Keratinocyte (primary cell): ENCODE data around the gene SHISA5. TPM values are rescaled to one million over a fixed set of nuclear protein-coding genes. Genes with fewer than 3 reads are reported as not detected.

Experiments
- DNase-seq: peaks from one replicate; pipeline ENCODE4 v3.0.0-alpha.2; 2011; ENCODE audit warnings: low read depth, missing footprints, low spot score
- FAIRE-seq: peaks from 2 replicates; lab custom pipeline; 2011; peaks lifted over from hg19 to GRCh38; lab: Jason Lieb, UNC
- H2AFZ ChIP-seq: 2 replicates; pipeline ENCODE4 v1.6.0; 2012; ENCODE audit warnings: low read length, control low read depth, inconsistent platforms; ENCODE audit not compliant: control insufficient read depth
- H3K27ac ChIP-seq: 2 replicates; pipeline ENCODE4 v1.5.1; 2011; ENCODE audit warnings: low read length; ENCODE audit not compliant: control insufficient read depth, insufficient read depth
- H3K27me3 ChIP-seq: 3 replicates; pipeline ENCODE4 v1.6.0; 2011; ENCODE audit warnings: low read length; ENCODE audit not compliant: control insufficient read depth, insufficient read depth; ENCODE audit errors: extremely low read depth
- H3K36me3 ChIP-seq, 2 experiments: 2 replicates in 1 of 2; 3 replicates in 1 of 2; pipeline ENCODE4 v1.5.1; 2011; ENCODE audit warnings: low read length in 2 of 2, mild to moderate bottlenecking in 1 of 2; ENCODE audit not compliant: control insufficient read depth in 2 of 2, insufficient read depth in 2 of 2; ENCODE audit errors: extremely low read depth in 1 of 2
- H3K4me1 ChIP-seq: 3 replicates; pipeline ENCODE4 v1.5.1; 2011; ENCODE audit warnings: low read length; ENCODE audit not compliant: control insufficient read depth, insufficient read depth; ENCODE audit errors: extremely low read depth
- H3K4me2 ChIP-seq: 3 replicates; pipeline ENCODE4 v1.6.0; 2011; ENCODE audit warnings: low read depth, low read length; ENCODE audit not compliant: control insufficient read depth, insufficient read depth; ENCODE audit errors: extremely low read depth
- H3K4me3 ChIP-seq, 3 experiments: fragments of 200-600 bp in 1 of 3; sonication (generic) in 1 of 3; 2 replicates in 2 of 3; 3 replicates in 1 of 3; pipeline ENCODE4 v1.5.1; 2011 to 2016; ENCODE audit warnings: low read length in 3 of 3, mild to moderate bottlenecking in 3 of 3, control low read depth in 2 of 3, inconsistent platforms in 1 of 3, low read depth in 1 of 3, mixed read lengths in 1 of 3, mixed run types in 1 of 3, moderate library complexity in 1 of 3; ENCODE audit not compliant: control insufficient read depth in 2 of 3, insufficient read depth in 2 of 3; ENCODE audit errors: extremely low read depth in 1 of 3
- H3K79me2 ChIP-seq: 2 replicates; pipeline ENCODE4 v1.6.0; 2012; ENCODE audit warnings: low read length; ENCODE audit not compliant: control insufficient read depth, insufficient read depth
- H3K9ac ChIP-seq: 3 replicates; pipeline ENCODE4 v1.6.0; 2011; ENCODE audit warnings: low read length; ENCODE audit not compliant: control insufficient read depth, insufficient read depth; ENCODE audit errors: extremely low read depth
- H3K9me1 ChIP-seq: 3 replicates; pipeline ENCODE4 v1.6.0; 2011; ENCODE audit warnings: low read length; ENCODE audit not compliant: control insufficient read depth, insufficient read depth; ENCODE audit errors: extremely low read depth
- H3K9me3 ChIP-seq: 2 replicates; pipeline ENCODE4 v1.5.1; 2012; ENCODE audit warnings: low read depth, low read length; ENCODE audit not compliant: control insufficient read depth
- H4K20me1 ChIP-seq: 3 replicates; pipeline ENCODE4 v1.6.0; 2011; ENCODE audit warnings: low read length; ENCODE audit not compliant: control insufficient read depth, insufficient read depth; ENCODE audit errors: extremely low read depth
- EZH2 ChIP-seq: IDR thresholded peaks from one replicate; pipeline ENCODE4 v1.6.1; 2012; ENCODE audit warnings: inconsistent platforms, mild to moderate bottlenecking, low read length, moderate library complexity
- dilution Hi-C: fragments of 300-500 bp; cut with MboI; formaldehyde crosslinking; loops from one replicate; pipeline ENCODE4 v1.7.0; 2020; ENCODE audit warnings: low sequenced_read_pairs; ENCODE audit not compliant: extremely low pct_ligation_motif_present
- polyA plus RNA-seq, 5 experiments: library from polyadenylated mRNA; depleted of rRNA in 3 of 5; stranded (reverse) in 3 of 5; stranded (forward) in 1 of 5; unstranded in 1 of 5; fragments of >200 nt; gene quantifications; 1 replicate in 1 of 5; 2 replicates in 3 of 5; 3 replicates in 1 of 5; pipeline versions ENCODE4 v1.2.1 to v1.2.3, GENCODE V29; 2011 to 2012; ENCODE audit warnings: missing spikeins in 2 of 5, low read depth in 1 of 5, low replicate concordance in 1 of 5
- TF ChIP-seq, protein P1 (sequence below), 3 experiments: IDR thresholded peaks in 1 of 3; conservative IDR thresholded peaks in 1 of 3; optimal IDR thresholded peaks in 1 of 3; 2 replicates in 2 of 3; 3 replicates in 1 of 3; pipeline versions ENCODE3 to v1.5.1; 2011; ENCODE audit warnings: low read length in 3 of 3, mild to moderate bottlenecking in 3 of 3, moderate library complexity in 2 of 3, control low read depth in 1 of 3, inconsistent platforms in 1 of 3; ENCODE audit not compliant: insufficient read depth in 2 of 3; ENCODE audit errors: extremely low read depth in 1 of 3

SHISA5 gene
- polyA plus RNA-seq, 1 donor (not counting 4 experiments of a cell fraction or from before 2014, with no cell fraction given), result 94.4 TPM

DNA sequence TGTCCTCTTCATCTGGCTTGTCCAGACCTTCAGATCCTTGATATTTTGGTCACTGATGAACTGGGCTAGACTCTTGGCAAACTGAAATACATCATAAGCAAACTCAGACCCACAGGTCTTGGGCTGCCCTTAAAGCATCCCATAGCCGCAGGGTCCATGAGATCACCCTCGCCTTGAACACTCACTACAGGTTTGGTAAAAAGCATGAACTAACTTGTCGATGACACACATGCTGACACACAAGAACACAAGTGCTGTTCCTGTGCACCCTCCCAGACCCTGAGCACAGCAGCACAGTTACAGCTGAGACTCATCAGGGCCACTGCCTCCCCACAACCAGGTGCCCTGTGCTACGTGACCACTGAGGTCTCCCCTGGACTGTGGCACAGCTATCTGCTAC is 31.6 kb upstream of the SHISA5 start:
- Histone ChIP-seq H3K9ac (no peak overlapping the region), H3K27ac (peak overlapping the region; percentile 51), H3K4me3 (no peak overlapping the region), H3K4me1 (peaks cover 11% of the 10 kb centered on the region), H3K27me3 (no peaks in the 10 kb centered on the region), H3K4me2 (peak overlapping the region; percentile 23), H4K20me1 (no peaks in the 10 kb centered on the region), H3K9me3 (no peaks in the 10 kb centered on the region), H3K9me1 (no peaks in the 10 kb centered on the region), H3K36me3 (peaks cover 24 to 30% of the 10 kb centered on the region in 2 experiments), H2AFZ (no peak overlapping the region), H3K79me2 (no peaks in the 10 kb centered on the region)
- peak; percentile 99 for DNase-seq
- dilution Hi-C loops, result no loop called here
- TF ChIP-seq, protein P1, sequence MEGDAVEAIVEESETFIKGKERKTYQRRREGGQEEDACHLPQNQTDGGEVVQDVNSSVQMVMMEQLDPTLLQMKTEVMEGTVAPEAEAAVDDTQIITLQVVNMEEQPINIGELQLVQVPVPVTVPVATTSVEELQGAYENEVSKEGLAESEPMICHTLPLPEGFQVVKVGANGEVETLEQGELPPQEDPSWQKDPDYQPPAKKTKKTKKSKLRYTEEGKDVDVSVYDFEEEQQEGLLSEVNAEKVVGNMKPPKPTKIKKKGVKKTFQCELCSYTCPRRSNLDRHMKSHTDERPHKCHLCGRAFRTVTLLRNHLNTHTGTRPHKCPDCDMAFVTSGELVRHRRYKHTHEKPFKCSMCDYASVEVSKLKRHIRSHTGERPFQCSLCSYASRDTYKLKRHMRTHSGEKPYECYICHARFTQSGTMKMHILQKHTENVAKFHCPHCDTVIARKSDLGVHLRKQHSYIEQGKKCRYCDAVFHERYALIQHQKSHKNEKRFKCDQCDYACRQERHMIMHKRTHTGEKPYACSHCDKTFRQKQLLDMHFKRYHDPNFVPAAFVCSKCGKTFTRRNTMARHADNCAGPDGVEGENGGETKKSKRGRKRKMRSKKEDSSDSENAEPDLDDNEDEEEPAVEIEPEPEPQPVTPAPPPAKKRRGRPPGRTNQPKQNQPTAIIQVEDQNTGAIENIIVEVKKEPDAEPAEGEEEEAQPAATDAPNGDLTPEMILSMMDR (optimal IDR thresholded peaks at IDR 0.05 in 1 of 3, IDR thresholded peaks at IDR 0.05 in 1 of 3, conservative IDR thresholded peaks at IDR 0.05 in 1 of 3; ENCODE audit: extremely low read depth in 1 of 3, insufficient read depth in 2 of 3, low read length in 3 of 3), result no peak
- peak; percentile 98 for FAIRE-seq

DNA sequence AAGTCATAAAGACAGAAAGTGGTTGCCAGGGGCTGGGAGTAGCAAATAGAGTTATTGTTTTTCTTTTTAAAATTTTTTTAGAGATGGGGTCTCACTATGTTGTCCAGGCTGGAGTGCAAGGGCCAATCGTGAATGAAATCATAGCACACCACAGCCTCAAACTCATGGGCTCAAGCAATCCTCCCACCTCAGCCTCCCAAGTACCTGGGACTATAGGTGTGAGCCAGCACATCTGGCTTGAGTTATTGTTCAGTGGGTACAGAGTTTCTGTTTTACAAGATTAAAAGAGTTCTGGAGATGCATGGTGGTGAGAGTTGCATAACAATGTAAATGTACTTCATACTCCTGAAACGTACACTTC is 29.0 kb upstream of the SHISA5 start:
- Histone ChIP-seq H3K4me1 (peaks cover 11% of the 10 kb centered on the region), H3K27me3 (no peaks in the 10 kb centered on the region), H4K20me1 (no peaks in the 10 kb centered on the region), H3K9me1 (no peaks in the 10 kb centered on the region), H3K4me2 (no peak overlapping the region), H3K27ac (no peak overlapping the region), H3K4me3 (no peak overlapping the region), H3K9ac (no peak overlapping the region), H2AFZ (no peak overlapping the region), H3K9me3 (no peaks in the 10 kb centered on the region), H3K79me2 (no peaks in the 10 kb centered on the region), H3K36me3 (peaks cover 25 to 27% of the 10 kb centered on the region in 2 experiments)
- dilution Hi-C loops, result no loop called here
- FAIRE-seq (no peak), DNase-seq (no peak)
- no peak for TF ChIP-seq EZH2
- TF ChIP-seq, protein P1 (optimal IDR thresholded peaks at IDR 0.05 in 1 of 3, IDR thresholded peaks at IDR 0.05 in 1 of 3, conservative IDR thresholded peaks at IDR 0.05 in 1 of 3; ENCODE audit: extremely low read depth in 1 of 3, insufficient read depth in 2 of 3, low read length in 3 of 3), result no peak
